GM12878 (cell line): ENCODE data around the gene ACADVL. TPM values are rescaled to one million over a fixed set of nuclear protein-coding genes. Genes with fewer than 3 reads are reported as not detected.

ENCODE experiments used
- ATF3 ChIP-seq: IDR thresholded peaks from 2 replicates; pipeline ENCODE4 v1.6.1; 2011; ENCODE audit warnings: low read depth, mild to moderate bottlenecking, low read length, moderate library complexity, borderline replicate concordance; ENCODE audit errors: extremely low read depth
- BCL11A ChIP-seq: IDR thresholded peaks from 2 replicates; pipeline ENCODE4 v1.6.1; 2011; ENCODE audit warnings: low read depth, low read length
- CBX3 ChIP-seq: fragments of 200-600 bp; sonication (generic); IDR thresholded peaks from 2 replicates; pipeline ENCODE4 v1.6.1; 2016; ENCODE audit warnings: low read depth, borderline replicate concordance
- CEBPZ ChIP-seq: fragments of 150-350 bp; IDR thresholded peaks from 2 replicates; pipeline ENCODE4 v1.6.1; 2016; ENCODE audit warnings: low read depth, low read length
- CHD2 ChIP-seq: IDR thresholded peaks from 2 replicates; pipeline ENCODE4 v1.6.1; 2011; ENCODE audit warnings: low read depth, low read length, improper control_type of control experiment, borderline replicate concordance
- CUX1 ChIP-seq: IDR thresholded peaks from 2 replicates; pipeline ENCODE4 v1.6.1; 2012; ENCODE audit warnings: improper control_type of control experiment, low read depth, low read length; ENCODE audit not compliant: insufficient replicate concordance
- EED ChIP-seq: sonication (generic); IDR thresholded peaks from 2 replicates; pipeline ENCODE4 v1.6.1; 2016; ENCODE audit warnings: antibody characterized with exemption, low read depth
- ESRRA ChIP-seq: IDR thresholded peaks from 2 replicates; pipeline ENCODE4 v1.6.1; 2012; ENCODE audit warnings: mild to moderate bottlenecking, low read length, improper control_type of control experiment
- GABPA ChIP-seq: IDR thresholded peaks from 2 replicates; pipeline ENCODE4 v1.6.1; 2014; ENCODE audit warnings: antibody characterized with exemption, low read depth, mild to moderate bottlenecking, inconsistent platforms
- HDAC6 ChIP-seq: fragments of 200-600 bp; sonication (generic); IDR thresholded peaks from one replicate; pipeline ENCODE4 v1.8.0; 2017; ENCODE audit warnings: antibody characterized with exemption; ENCODE audit not compliant: unreplicated experiment
- IKZF2 ChIP-seq, 2 experiments: fragments of 450-650 bp; IDR thresholded peaks; 2 replicates each; pipeline ENCODE4 v1.6.1; 2017; ENCODE audit warnings: mild to moderate bottlenecking in 2 of 2, moderate library complexity in 2 of 2
- NFXL1 ChIP-seq: fragments of 450-650 bp; IDR thresholded peaks from 2 replicates; pipeline ENCODE4 v1.6.1; 2017; ENCODE audit warnings: antibody characterized with exemption, mild to moderate bottlenecking, borderline replicate concordance
- RUNX3 ChIP-seq: IDR thresholded peaks from 2 replicates; pipeline ENCODE4 v1.6.1; 2012; ENCODE audit warnings: low read length, inconsistent platforms
- SMAD1 ChIP-seq: fragments of 450-650 bp; IDR thresholded peaks from 2 replicates; pipeline ENCODE4 v1.6.1; 2018; ENCODE audit warnings: mild to moderate bottlenecking, low read depth; ENCODE audit not compliant: partially characterized antibody
- SMAD5 ChIP-seq: IDR thresholded peaks from 2 replicates; pipeline ENCODE4 v1.6.1; 2016; ENCODE audit warnings: antibody characterized with exemption, low read depth
- STAT1 ChIP-seq: fragments of 450-650 bp; conservative IDR thresholded peaks from 2 replicates; pipeline ENCODE4 v1.6.1; 2014; ENCODE audit warnings: antibody characterized with exemption, mild to moderate bottlenecking
- STAT3 ChIP-seq: IDR thresholded peaks from 2 replicates; pipeline ENCODE4 v1.6.1; 2011; ENCODE audit warnings: low read depth, low read length, improper control_type of control experiment
- TBL1XR1 ChIP-seq: IDR thresholded peaks from 2 replicates; pipeline ENCODE4 v1.6.1; 2012; ENCODE audit warnings: low read depth, low read length, improper control_type of control experiment
- TCF3 ChIP-seq: IDR thresholded peaks from 2 replicates; pipeline ENCODE4 v1.6.1; 2012; ENCODE audit warnings: low read depth, mild to moderate bottlenecking, low read length, borderline replicate concordance; ENCODE audit not compliant: insufficient read depth
- ZNF622 ChIP-seq: fragments of 450-650 bp; IDR thresholded peaks from 2 replicates; pipeline ENCODE4 v1.6.1; 2017; ENCODE audit warnings: mild to moderate bottlenecking, inconsistent platforms
- polyA plus RNA-seq, 11 experiments: library from polyadenylated mRNA; depleted of rRNA in 4 of 11; unstranded in 6 of 11; stranded (reverse) in 5 of 11; fragments of >200 nt; fragmentation: Nextera tagmentation in 4 of 11; fragmentation: Illumina TruSeq in 1 of 11; extraction: Ambion mirVana in 4 of 11; extraction: Trizol in 1 of 11; gene quantifications; 1 replicate in 1 of 11; 2 replicates in 10 of 11; pipeline versions ENCODE4 v1.2.1 to v1.2.3, GENCODE V29; 2011 to 2016; ENCODE audit warnings: inconsistent platforms in 2 of 11, missing spikeins in 2 of 11, low read depth in 1 of 11
- total RNA-seq, 4 experiments: library from RNA; depleted of rRNA in 3 of 4; stranded (reverse); fragments of >200 nt in 3 of 4; fragmentation: Illumina TruSeq in 1 of 4; extraction: Trizol in 1 of 4; gene quantifications; 2 replicates each; pipeline versions ENCODE4 v1.2.1 to v1.2.3, GENCODE V29; 2013 to 2021

The ACADVL gene
- total and polyA plus RNA-seq, 10 of the 15 experiments (the other 5 are each of a cell fraction or from before 2014, with no cell fraction given): 25.4 to 232 (median 180) TPM

- TF ChIP-seq CHD2 (peak; percentile 5; the same call in 1 of the 2 replicates), IKZF2 (IDR thresholded peaks at IDR 0.05) (no peak; a peak in 2 of 4 replicates), EED (0 out of 2 replicates have a peak, but pooled peaks have one; percentile 14), GABPA (no peak), TCF3 (0 out of 2 replicates have a peak, but pooled peaks have one; percentile 8), CUX1 (no peak), STAT3 (no peak), SMAD5 (peak; percentile 69; the same call in 1 of the 2 replicates), ZNF622 (no peak), CBX3 (no peak), SMAD1 (peak; percentile 36), STAT1 (peak; percentile 79; the same call in 1 of the 2 replicates), NFXL1 (peak; percentile 82), RUNX3 (no peak; the same call in none of the 2 replicates), CEBPZ (no peak), HDAC6 (no peak), ATF3 (peak; percentile 46; the same call in 1 of the 2 replicates), BCL11A (no peak), ESRRA (no peak), TBL1XR1 (0 out of 2 replicates have a peak, but pooled peaks have one; percentile 29)
These were observed 32.7 kb downstream of the ACADVL start, which contains the start of gene ELP5 (continued) for GRCh38 chr17:7252176-7253043.
